T-helper 17 cell (primary cell): Measurements from ENCODE around the gene CDC45. TPM values are rescaled to one million over a fixed set of nuclear protein-coding genes. Genes with fewer than 3 reads are reported as not detected.
"Not testable (repeated sequence)": the region's sequence is repeated elsewhere in the genome, so short reads cannot be mapped to it uniquely, and the experiment has no call there.

Experiments
- ATAC-seq: fragments of 150-1000 bp; cut with Tn5 transposase; 2 replicates; pipeline ENCODE4 v1.10.0; 2021; ENCODE audit warnings: mild to moderate bottlenecking, moderate library complexity
- DNase-seq, 3 donors: peaks; one replicate each; pipeline versions ENCODE4 v3.0.0 to v3.0.0-alpha.2; 2020 to 2021
- H3K9me3 ChIP-seq: one replicate; pipeline ENCODE4 v1.7.0; 2013; ENCODE audit warnings: low read length, mild to moderate bottlenecking; ENCODE audit not compliant: control insufficient read depth, poor library complexity, severe bottlenecking
- H3K27ac Mint-ChIP-seq: one replicate; pipeline ENCODE4 v1.8.0; 2022; ENCODE audit warnings: mild to moderate bottlenecking, moderate library complexity, mixed read lengths
- H3K27me3 Mint-ChIP-seq: one replicate; pipeline ENCODE4 v1.8.0; 2022; ENCODE audit warnings: mixed read lengths
- H3K36me3 Mint-ChIP-seq: one replicate; pipeline ENCODE4 v1.8.0; 2022; ENCODE audit warnings: low read depth, mixed read lengths
- H3K4me1 Mint-ChIP-seq: one replicate; pipeline ENCODE4 v1.8.0; 2022; ENCODE audit warnings: mild to moderate bottlenecking, mixed read lengths
- H3K4me3 Mint-ChIP-seq: one replicate; pipeline ENCODE4 v1.8.0; 2022; ENCODE audit warnings: mild to moderate bottlenecking, moderate library complexity, mixed read lengths
- total RNA-seq, 4 donors: library from RNA in 2 of 4; stranded (reverse) in 2 of 4; gene quantifications; one replicate each; pipeline ENCODE4 v1.2.3 and lab custom pipeline; 2022 to 2026

CDC45 gene, protein sequence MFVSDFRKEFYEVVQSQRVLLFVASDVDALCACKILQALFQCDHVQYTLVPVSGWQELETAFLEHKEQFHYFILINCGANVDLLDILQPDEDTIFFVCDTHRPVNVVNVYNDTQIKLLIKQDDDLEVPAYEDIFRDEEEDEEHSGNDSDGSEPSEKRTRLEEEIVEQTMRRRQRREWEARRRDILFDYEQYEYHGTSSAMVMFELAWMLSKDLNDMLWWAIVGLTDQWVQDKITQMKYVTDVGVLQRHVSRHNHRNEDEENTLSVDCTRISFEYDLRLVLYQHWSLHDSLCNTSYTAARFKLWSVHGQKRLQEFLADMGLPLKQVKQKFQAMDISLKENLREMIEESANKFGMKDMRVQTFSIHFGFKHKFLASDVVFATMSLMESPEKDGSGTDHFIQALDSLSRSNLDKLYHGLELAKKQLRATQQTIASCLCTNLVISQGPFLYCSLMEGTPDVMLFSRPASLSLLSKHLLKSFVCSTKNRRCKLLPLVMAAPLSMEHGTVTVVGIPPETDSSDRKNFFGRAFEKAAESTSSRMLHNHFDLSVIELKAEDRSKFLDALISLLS
- total RNA-seq (under 1 TPM; 0.32 to 0.37 TPM), total RNA-seq (lab: John Stamatoyannopoulos, UW) (0.75 to 1.6 reads per million in 2 donors)

DNA sequence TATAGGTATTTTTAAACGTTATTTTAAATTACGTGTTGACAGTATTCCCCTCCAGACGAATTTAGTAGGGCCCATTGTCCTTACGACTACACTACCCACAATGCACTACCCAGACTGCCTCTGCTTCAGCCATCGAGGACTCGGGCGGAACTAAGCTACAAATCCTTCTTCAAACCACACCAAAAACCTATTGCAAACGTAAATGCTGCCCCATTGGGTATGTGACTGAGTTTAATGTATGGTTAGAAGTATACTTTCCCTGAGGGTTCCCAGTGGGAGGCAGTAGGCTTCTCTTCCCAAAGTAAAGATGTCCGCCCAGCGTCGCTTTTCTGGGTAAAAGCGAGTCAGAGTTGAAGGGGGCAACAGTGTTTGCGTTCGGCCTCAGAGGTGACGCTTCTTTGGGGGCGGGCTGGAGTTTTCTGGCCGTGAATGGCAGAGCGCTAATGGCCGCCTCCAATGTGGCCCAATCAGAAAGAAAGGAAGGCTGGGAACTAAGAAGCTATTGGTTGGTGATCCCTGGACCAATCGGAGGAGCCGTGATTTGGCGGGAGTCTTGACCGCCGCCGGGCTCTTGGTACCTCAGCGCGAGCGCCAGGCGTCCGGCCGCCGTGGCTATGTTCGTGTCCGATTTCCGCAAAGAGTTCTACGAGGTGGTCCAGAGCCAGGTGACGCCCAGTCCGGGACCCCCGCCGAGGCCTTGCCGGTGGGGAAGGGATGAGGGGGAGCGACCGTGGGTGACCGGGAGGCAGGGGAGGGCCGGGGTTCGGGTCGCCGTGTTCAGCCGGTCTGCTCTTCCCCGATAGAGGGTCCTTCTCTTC, at the start of gene CDC45:
CDC45 (plus strand) TSS at position 566 of the 818 bp plus-strand sequence; CDS start at position 615, 49 bp downstream.
- H3K9me3 ChIP-seq, result no peaks in the 10 kb centered on the region
- no peaks in the 10 kb centered on the region for H3K27me3 Mint-ChIP-seq
- H3K4me3 Mint-ChIP-seq, result peak within 1 kb of the TSS; percentile 98
- peak within 1 kb of the TSS; percentile 98 for H3K27ac Mint-ChIP-seq
- H3K36me3 Mint-ChIP-seq, result no peaks in the 10 kb centered on the region
- ATAC-seq (peak; percentile 91), DNase-seq (peak; percentile 81 to 88 (median 84))
- peaks cover 32% of the 10 kb centered on the region for H3K4me1 Mint-ChIP-seq

DNA sequence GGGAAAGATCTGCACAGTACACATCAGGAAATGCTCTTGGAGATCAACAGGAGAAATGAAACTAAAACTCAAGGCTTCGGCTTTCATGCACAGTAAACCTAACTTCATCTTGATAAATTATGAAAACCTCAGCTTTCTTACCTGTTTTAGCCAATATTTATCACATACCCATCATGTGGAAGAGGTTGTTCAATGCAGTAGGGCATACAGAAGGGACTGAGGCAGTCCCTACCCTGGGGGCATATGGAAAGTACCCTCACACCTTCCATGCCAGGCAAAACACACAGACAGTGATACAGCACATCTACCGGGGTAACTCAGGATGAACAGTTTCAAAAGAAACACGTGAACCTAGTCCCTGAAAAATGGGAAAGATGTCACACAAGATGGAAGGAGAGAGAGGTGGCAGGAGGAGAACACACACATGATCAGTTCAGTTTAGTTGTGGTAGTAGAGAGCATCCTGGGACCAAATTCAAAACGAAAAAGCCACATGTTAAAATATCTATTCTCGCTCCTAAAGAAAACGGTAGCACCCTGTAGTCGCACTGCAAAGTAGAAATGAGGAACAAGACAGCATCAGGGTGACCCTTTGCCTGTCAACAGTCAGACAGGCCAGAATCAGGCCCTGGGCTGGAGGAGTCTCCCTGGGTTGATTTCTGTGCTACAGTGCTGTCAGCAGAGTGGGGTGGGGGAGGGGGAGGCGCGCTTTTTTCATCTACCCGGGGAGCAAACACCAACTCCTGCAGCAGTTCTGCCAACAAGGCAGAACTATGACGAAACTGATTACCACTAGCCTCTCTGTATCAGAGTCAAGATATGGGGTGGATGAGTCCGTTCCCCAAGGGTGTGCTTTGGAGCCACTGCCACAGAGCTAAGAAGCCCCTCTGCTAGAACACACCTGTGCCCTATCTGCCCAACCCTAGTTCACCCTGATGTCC, 49.5 kb upstream of the CDC45 start:
- no peaks in the 10 kb centered on the region for H3K9me3 ChIP-seq
- peak overlapping the region; percentile 94 for H3K4me3 Mint-ChIP-seq
- H3K27ac Mint-ChIP-seq, result peak overlapping the region; percentile 90
- H3K4me1 Mint-ChIP-seq, result peaks cover 43% of the 10 kb centered on the region
- DNase-seq (peak in 1 of 3 donors; percentile 25), ATAC-seq (peak; percentile 24)
- no peaks in the 10 kb centered on the region for H3K27me3 Mint-ChIP-seq
- H3K36me3 Mint-ChIP-seq, result peaks cover 3% of the 10 kb centered on the region

- H3K9me3 ChIP-seq, result no peaks in the 10 kb centered on the region
- ATAC-seq (no peak), DNase-seq (peak in 2 of 3 donors; percentile 14 to 22)
- Mint-ChIP-seq H3K4me3 (peak overlapping the region; percentile 94), H3K27ac (peak overlapping the region; percentile 90), H3K36me3 (peaks cover 3% of the 10 kb centered on the region), H3K27me3 (no peaks in the 10 kb centered on the region), H3K4me1 (peaks cover 40% of the 10 kb centered on the region)
Observed at GRCh38 chr22:19430890-19431541, 48.7 kb upstream of the CDC45 start.

GRCh38 chr22:19431649-19432132, 48.0 kb upstream of the CDC45 start, which contains the start of gene HIRA:
Gene HIRA (minus strand): TSS chr22:19431733. CDS start chr22:19431476, 257 bp downstream.
- Mint-ChIP-seq H3K27me3 (no peaks in the 10 kb centered on the region), H3K4me3 (peak within 1 kb of the TSS; percentile 94)

DNA sequence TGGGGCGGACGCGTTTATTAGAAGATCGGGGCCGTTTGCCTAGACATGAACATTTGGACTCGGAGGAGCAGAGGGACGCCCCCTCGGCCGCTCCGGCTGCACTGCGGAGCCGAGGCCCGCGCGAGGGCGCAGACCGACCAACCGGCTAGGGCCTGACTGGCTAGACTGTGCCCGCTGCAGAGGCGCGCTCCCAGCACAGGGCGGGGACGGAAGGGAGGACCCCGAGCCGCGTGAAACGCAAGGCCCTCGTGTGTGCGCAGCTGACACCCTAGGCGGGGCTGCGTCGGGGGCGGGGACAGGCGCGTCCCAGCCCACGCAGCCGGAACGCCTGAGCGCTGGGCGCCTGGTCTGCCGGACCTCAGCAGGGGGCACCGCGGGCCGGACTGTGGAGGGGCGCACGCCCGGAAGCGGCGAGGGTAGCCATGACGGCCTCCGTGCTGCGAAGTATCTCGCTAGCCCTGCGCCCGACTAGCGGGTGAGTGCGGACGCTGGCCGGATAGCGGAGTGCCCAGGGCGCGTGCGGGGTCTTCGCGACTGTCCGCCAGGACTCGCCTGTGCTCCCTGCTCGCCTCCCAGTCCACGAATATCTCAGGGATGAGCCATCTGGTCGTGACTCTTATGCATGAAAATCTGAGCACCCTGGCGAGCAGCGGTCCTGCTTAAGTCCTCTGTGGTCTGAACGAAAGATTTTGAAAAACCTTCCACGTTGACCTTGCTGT, 47.4 kb upstream of the CDC45 start, which contains the start of gene MRPL40:
MRPL40 (plus strand) TSS at position 413 of the 719 bp plus-strand sequence; CDS start at position 423, 10 bp downstream.
- DNase-seq, result peak; percentile 71 to 75 (median 74)
- peak within 1 kb of the TSS; percentile 94 for H3K27ac Mint-ChIP-seq
- peak; percentile 82 for ATAC-seq
- H3K4me1 Mint-ChIP-seq, result peaks cover 27% of the 10 kb centered on the region
- H3K9me3 ChIP-seq, result no peaks in the 10 kb centered on the region
- H3K27me3 Mint-ChIP-seq, result no peaks in the 10 kb centered on the region
- no peaks in the 10 kb centered on the region for H3K36me3 Mint-ChIP-seq
- H3K4me3 Mint-ChIP-seq, result peak within 1 kb of the TSS; percentile 94

More at GRCh38 chr22:19431649-19432132, 48.0 kb upstream of the CDC45 start, which contains the start of gene HIRA:
- Mint-ChIP-seq H3K4me1 (peaks cover 33% of the 10 kb centered on the region), H3K36me3 (peaks cover 3% of the 10 kb centered on the region), H3K27ac (peak within 1 kb of the TSS; percentile 94)
- H3K9me3 ChIP-seq, result no peaks in the 10 kb centered on the region
- ATAC-seq (peak; percentile 73), DNase-seq (peak; percentile 76 to 86 (median 77))

DNA sequence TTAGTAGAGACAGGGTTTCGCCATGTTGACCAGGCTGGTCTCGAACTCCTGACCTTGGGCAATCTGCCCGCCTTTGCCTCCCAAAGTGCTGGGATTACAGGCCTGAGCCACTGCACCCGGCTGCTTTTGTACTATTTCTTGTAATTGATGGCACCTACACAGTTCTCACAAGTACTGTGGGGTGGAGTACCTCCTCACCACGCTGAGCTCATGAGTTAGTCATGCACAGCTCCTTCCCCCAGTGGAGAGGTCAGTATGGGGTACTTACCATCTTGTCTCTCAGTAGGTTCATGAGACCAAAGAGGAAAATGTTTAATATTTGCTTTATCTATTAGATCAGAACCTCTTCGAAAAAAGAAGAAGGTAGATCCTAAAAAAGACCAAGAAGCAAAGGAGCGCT, 45.3 kb upstream of the CDC45 start:
- DNase-seq, result no peak
- Mint-ChIP-seq H3K27ac (peak overlapping the region; percentile 94), H3K36me3 (peaks cover 3% of the 10 kb centered on the region), H3K4me3 (peak overlapping the region; percentile 57), H3K27me3 (no peaks in the 10 kb centered on the region), H3K4me1 (peaks cover 27% of the 10 kb centered on the region)
- ATAC-seq, result no peak
- no peaks in the 10 kb centered on the region for H3K9me3 ChIP-seq

DNA sequence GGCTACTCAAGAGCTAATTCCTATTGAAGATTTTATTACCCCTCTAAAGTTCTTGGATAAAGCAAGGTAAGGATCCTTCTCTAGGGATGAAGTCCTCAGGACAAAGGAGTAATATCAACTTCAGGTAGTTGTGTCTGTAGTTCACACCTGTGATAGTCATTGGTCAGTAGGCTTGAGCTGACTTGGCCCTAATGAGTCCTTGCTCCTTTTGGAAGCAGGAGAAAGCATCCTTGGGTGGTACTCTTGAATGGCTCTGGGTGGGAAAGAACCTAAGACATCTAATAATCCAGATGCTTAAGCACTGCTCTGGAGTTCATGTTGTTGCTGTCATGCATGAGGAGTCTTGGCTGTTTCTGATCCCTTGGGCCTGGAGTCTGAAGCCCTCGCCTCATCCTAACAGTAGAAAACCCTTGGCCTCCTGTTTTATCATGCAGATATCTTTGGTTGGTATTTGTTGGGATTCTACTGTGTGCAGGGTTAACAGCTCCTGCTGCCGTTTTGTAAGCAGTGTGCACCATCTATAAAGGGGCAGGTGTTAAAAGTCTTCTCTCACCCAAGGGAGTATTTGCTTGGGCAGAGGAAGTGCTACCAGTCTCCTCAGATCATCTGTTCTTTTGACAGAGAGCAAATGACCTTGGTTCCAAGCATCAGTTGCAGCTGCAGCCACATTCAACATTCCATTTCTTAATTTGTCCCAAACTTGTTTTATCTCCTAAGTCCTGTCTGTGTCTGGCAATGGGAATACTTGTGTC, 44.7 kb upstream of the CDC45 start:
- DNase-seq (no peak), ATAC-seq (no peak)
- Mint-ChIP-seq H3K36me3 (peaks cover 3% of the 10 kb centered on the region), H3K4me3 (no peak overlapping the region), H3K27me3 (no peaks in the 10 kb centered on the region), H3K4me1 (peaks cover 21% of the 10 kb centered on the region), H3K27ac (peak overlapping the region; percentile 94)
- H3K9me3 ChIP-seq, result no peaks in the 10 kb centered on the region

DNA sequence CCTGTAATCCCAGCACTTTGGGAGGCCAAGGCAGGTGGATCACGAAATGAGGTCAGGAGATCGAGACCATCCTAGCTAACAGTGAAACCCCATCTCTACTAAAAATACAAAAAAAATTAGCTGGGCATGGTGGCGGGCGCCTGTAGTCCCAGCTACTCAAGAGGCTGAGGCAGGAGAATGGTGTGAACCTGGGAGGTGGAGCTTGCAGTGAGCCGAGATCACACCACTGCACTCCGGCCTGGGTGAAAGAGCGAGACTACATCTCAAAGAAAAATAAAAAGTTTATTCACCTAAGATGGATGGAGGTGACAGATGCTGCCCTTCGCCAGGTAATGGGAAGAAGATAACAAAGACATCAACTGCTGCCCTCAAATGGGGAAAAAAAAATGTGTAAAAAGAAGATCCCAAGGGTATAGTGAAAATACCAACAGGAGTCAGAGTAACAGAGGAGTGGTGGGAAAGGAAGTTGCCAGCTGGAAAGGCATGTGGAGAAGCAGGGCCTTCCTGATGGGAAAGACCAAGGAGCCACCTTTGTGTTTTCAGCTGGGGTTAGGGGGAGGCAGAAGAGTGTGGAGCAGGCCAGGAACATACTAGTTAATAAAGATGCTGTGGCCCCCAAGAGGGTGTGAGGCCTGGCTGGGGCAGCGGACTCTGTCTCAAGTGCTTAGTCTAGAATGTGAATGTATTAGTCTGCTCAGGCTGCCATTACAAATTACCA, 43.1 kb upstream of the CDC45 start:
- H3K4me3 Mint-ChIP-seq, H3K27ac Mint-ChIP-seq, H3K27me3 Mint-ChIP-seq, ATAC-seq, H3K9me3 ChIP-seq, H3K36me3 Mint-ChIP-seq, DNase-seq: not testable (repeated sequence)
- H3K4me1 Mint-ChIP-seq, result peaks cover 17% of the 10 kb centered on the region

- H3K27ac Mint-ChIP-seq, result peak overlapping the region; percentile 49
- ATAC-seq (no peak), DNase-seq (no peak)
- no peaks in the 10 kb centered on the region for H3K27me3 Mint-ChIP-seq
- H3K4me3 Mint-ChIP-seq, result no peak overlapping the region
- peaks cover 3% of the 10 kb centered on the region for H3K36me3 Mint-ChIP-seq
- H3K4me1 Mint-ChIP-seq, result peaks cover 17% of the 10 kb centered on the region
- H3K9me3 ChIP-seq, result no peaks in the 10 kb centered on the region
Observed at GRCh38 chr22:19438298-19438697, 41.4 kb upstream of the CDC45 start.
